ENCODE results near the gene TTLL9.

- TF ChIP-seq CTCF (IDR thresholded peaks at IDR 0.05) (no peak), EZH2 (IDR thresholded peaks at IDR 0.05; ENCODE audit: borderline replicate concordance, insufficient read depth, low read depth, low read length, poor library complexity, severe bottlenecking) (no peak)
These were observed 36.6 kb downstream of the TTLL9 start for GRCh38 chr20:31907046-31907445.

Measured in B cell (primary cell).